ENCODE measurements around the gene MAP1LC3A.

DNA sequence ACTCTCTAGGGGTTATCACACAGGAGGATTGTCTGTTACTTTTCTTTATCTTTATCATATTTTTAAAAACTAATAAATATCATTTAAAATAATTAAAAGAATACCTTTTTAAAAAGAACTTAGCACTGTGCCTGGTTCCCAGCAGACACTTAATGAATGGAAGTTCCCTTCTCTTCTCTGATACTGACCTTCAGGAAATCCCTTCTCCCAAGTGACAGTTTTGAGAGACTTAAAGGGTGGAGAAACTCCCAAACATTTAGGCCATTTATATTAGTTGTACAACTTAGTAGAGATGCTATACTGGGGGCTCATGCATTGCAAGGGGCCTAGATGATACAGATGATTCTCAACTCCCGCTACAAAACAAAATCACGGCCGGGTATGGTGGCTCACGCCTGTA is 18.5 kb downstream of the MAP1LC3A start:
- TF ChIP-seq, protein P1, sequence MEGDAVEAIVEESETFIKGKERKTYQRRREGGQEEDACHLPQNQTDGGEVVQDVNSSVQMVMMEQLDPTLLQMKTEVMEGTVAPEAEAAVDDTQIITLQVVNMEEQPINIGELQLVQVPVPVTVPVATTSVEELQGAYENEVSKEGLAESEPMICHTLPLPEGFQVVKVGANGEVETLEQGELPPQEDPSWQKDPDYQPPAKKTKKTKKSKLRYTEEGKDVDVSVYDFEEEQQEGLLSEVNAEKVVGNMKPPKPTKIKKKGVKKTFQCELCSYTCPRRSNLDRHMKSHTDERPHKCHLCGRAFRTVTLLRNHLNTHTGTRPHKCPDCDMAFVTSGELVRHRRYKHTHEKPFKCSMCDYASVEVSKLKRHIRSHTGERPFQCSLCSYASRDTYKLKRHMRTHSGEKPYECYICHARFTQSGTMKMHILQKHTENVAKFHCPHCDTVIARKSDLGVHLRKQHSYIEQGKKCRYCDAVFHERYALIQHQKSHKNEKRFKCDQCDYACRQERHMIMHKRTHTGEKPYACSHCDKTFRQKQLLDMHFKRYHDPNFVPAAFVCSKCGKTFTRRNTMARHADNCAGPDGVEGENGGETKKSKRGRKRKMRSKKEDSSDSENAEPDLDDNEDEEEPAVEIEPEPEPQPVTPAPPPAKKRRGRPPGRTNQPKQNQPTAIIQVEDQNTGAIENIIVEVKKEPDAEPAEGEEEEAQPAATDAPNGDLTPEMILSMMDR (conservative IDR thresholded peaks at IDR 0.05 in 1 of 2, IDR thresholded peaks at IDR 0.05 in 1 of 2; ENCODE audit: extremely low read depth in 1 of 2, insufficient read depth in 1 of 2, low read depth in 1 of 2, low read length in 2 of 2), result no peak
- no peak for TF ChIP-seq EZH2 (IDR thresholded peaks at IDR 0.05; ENCODE audit: borderline replicate concordance, low read length)

Measured in mammary epithelial cell (primary cell).